Measurements from ENCODE around the gene PGM2L1. TPM values are rescaled to one million over a fixed set of nuclear protein-coding genes. Genes with fewer than 3 reads are reported as not detected.

The PGM2L1 gene
- total and polyA plus RNA-seq, 8 donors: under 0.01 to 12.5 (median 2.5) TPM

DNA sequence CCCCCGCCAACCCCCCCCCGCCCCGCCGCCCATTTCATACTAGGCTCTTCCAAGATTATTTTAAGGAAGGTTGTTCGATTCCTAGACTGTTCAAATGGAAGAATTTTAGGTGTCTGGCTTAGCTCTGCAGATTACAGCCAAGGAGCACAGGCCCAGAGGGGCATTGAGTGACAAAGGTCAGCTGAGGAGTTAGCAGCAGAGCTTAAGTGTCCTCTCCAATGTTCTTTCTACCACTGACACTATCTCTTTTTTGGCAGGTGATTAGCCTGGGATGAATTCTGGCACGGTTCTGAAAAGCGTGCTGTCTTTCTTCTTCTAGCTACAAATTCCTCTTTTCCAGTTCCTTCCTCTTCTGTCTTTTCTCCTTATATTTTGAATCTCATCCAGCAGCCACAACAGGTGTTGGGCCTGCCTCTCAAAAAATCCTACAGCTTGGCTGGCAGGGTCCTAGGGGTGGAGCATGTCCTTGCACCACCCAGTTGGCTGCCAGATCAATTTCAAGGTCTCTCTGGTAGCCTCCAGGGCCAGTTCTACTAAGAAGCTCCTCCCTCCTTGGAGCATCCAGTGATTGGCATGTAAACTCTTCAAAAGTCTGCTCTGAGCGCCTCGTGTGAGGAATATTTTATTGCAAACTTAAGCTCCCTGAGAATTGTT, 46.1 kb upstream of the PGM2L1 start:
- Histone ChIP-seq H3K4me1 (peaks cover 0 to 23% (median 15%) of the 10 kb centered on the region in 4 donors), H3K27ac (no peak overlapping the region), H3K9me3 (no peaks in the 10 kb centered on the region), H3K27me3 (no peaks in the 10 kb centered on the region), H3K36me3 (no peaks in the 10 kb centered on the region), H3K4me3 (no peak overlapping the region)
- no peak for TF ChIP-seq EP300 (IDR thresholded peaks at IDR 0.05)
- TF ChIP-seq, protein P1, sequence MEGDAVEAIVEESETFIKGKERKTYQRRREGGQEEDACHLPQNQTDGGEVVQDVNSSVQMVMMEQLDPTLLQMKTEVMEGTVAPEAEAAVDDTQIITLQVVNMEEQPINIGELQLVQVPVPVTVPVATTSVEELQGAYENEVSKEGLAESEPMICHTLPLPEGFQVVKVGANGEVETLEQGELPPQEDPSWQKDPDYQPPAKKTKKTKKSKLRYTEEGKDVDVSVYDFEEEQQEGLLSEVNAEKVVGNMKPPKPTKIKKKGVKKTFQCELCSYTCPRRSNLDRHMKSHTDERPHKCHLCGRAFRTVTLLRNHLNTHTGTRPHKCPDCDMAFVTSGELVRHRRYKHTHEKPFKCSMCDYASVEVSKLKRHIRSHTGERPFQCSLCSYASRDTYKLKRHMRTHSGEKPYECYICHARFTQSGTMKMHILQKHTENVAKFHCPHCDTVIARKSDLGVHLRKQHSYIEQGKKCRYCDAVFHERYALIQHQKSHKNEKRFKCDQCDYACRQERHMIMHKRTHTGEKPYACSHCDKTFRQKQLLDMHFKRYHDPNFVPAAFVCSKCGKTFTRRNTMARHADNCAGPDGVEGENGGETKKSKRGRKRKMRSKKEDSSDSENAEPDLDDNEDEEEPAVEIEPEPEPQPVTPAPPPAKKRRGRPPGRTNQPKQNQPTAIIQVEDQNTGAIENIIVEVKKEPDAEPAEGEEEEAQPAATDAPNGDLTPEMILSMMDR (IDR thresholded peaks at IDR 0.05): no peak
- no peak for TF ChIP-seq POLR2AphosphoS5 (IDR thresholded peaks at IDR 0.05)
- TF ChIP-seq POLR2A (IDR thresholded peaks at IDR 0.05): no peak
- intact Hi-C loops (cut with DNase I; ENCODE audit: low total_unique reads): no loop called here
- 70 to 78% (median 75%) methylated on average over 9 of the region's 9 CpGs for WGBS, 5 donors
- peak in 1 of 2 donors; percentile 28 for DNase-seq

DNA sequence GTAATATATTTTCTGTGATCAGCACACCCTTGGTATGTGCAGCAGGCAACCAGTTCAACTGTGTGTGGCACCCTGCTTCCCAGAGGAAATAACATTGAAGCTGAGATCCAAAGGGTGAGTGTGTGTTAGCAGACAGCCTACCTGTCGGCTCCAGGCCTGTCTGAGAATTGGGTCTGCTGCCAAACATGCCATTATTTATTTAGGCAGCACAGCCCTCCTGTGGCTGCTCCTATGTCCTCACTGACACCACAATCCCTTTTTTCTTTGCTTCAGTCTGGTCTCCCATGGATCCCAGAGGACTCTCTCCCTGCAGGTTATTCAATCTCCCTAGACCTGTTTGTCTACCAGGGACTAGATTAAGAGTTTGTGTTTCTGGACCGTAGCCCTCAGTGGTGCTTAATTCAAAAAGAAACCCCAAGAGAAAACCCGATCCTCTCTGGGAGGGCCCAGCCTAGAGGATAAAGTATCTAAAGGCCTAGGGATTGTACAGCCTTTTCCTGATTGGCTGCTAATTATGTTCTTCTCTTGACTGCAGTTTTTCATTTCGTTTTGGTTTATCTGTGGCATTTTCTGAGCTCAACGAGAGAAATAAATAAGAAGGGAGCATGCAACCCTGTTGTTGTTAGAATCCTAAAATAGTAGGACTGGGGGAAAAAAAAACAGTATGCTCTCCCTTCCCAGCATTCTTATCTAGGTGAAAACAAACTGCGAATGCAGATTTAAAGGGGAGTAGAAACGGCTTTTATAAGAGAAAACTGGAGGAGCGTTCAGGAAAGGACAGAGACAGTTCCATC, 45.0 kb upstream of the PGM2L1 start:
- peak; percentile 63 to 68 for DNase-seq
- peaks cover 0 to 20% (median 15%) of the 10 kb centered on the region in 4 donors for H3K4me1 ChIP-seq
- H3K9me3 ChIP-seq: no peaks in the 10 kb centered on the region
- WGBS, 5 donors: 27 to 41% (median 34%) methylated on average over 8 of the region's 8 CpGs
- intact Hi-C loops (cut with DNase I; ENCODE audit: low total_unique reads): no loop called here
- TF ChIP-seq, protein P1 (IDR thresholded peaks at IDR 0.05): peak in 1 of 7 experiments; percentile 23
- peak in 1 of 3 donors; percentile 14 for TF ChIP-seq POLR2AphosphoS5 (IDR thresholded peaks at IDR 0.05)
- TF ChIP-seq EP300 (IDR thresholded peaks at IDR 0.05): no peak
- TF ChIP-seq POLR2A (IDR thresholded peaks at IDR 0.05): no peak
- no peaks in the 10 kb centered on the region for H3K27me3 ChIP-seq
- peak overlapping the region in 3 of 5 donors; percentile 5 to 49 (median 10) for H3K27ac ChIP-seq
- no peak overlapping the region for H3K4me3 ChIP-seq
- no peaks in the 10 kb centered on the region for H3K36me3 ChIP-seq

DNA sequence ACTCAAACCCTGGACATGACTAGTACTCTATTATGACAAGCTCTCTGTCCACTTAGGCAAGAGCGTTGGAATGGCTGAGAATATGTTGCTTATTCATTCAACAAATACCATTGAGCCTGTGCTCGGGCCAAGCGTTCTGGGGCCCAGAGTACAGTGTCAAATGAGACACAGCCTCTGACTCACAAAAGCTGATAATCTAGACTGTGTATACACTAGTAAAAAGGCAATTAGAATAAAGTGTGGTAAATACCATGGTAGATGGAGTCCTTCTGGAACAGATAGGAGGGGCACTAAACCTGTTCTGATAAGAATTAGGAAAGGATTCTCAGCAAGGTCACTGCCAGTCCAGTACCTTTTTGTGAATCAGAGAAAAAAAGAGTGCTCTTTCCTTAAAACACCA, 44.4 kb upstream of the PGM2L1 start:
- peak overlapping the region in 2 of 5 donors; percentile 10 to 49 for H3K27ac ChIP-seq
- no peaks in the 10 kb centered on the region for H3K27me3 ChIP-seq
- H3K36me3 ChIP-seq: no peaks in the 10 kb centered on the region
- H3K4me3 ChIP-seq: no peak overlapping the region
- TF ChIP-seq, protein P1 (IDR thresholded peaks at IDR 0.05): no peak
- peak in 1 of 3 donors; percentile 19 for TF ChIP-seq POLR2AphosphoS5 (IDR thresholded peaks at IDR 0.05)
- H3K4me1 ChIP-seq: peaks cover 0 to 20% (median 15%) of the 10 kb centered on the region in 4 donors
- peak in 1 of 2 donors; percentile 52 for DNase-seq
- WGBS, 5 donors: 21 to 42% (median 31%) methylated on average over 3 of the region's 3 CpGs
- intact Hi-C loops (cut with DNase I; ENCODE audit: low total_unique reads): no loop called here
- H3K9me3 ChIP-seq: no peaks in the 10 kb centered on the region

DNA sequence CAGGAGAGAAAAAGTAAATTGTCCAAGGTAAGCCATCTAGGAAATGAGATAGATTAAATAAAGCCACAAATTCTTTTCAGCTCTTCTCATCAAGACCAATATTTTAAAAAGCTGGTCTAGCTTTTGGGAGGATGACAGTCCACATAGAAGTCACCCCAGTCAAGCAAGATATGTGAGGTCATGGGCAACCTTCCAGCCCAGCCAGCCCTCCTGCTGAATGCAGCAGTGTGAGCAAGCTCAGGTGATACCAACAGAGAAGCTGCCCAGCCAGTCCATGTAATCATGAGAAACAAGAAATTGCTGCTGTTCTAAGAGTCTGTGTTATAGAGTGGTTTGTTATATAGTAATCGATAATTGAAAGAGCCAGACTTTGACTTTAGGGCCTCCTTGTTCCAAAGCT, 40.4 kb upstream of the PGM2L1 start:
- H3K27me3 ChIP-seq: no peaks in the 10 kb centered on the region
- WGBS, 5 donors: 92 to 100% (median 96%) methylated on average over 1 of the region's 1 CpG
- no peak overlapping the region for H3K4me3 ChIP-seq
- no peak overlapping the region for H3K27ac ChIP-seq
- peaks cover 0 to 16% (median 10%) of the 10 kb centered on the region in 4 donors for H3K4me1 ChIP-seq
- TF ChIP-seq POLR2A (IDR thresholded peaks at IDR 0.05) (no peak), EP300 (IDR thresholded peaks at IDR 0.05) (no peak), POLR2AphosphoS5 (IDR thresholded peaks at IDR 0.05) (no peak)
- TF ChIP-seq, protein P1 (IDR thresholded peaks at IDR 0.05): no peak
- no peaks in the 10 kb centered on the region for H3K9me3 ChIP-seq
- DNase-seq: no peak
- no peaks in the 10 kb centered on the region for H3K36me3 ChIP-seq
- intact Hi-C loops (cut with DNase I; ENCODE audit: low total_unique reads): no loop called here

Data from stomach (tissue), 9 donors.